D721Med (cell line): Measurements from ENCODE around the gene IGSF9.

Source experiments
- DNase-seq: peaks from one replicate; pipeline ENCODE4 v3.0.0; 2011; ENCODE audit warnings: low spot score; ENCODE audit not compliant: insufficient read length
- FAIRE-seq: peaks from 2 replicates; lab custom pipeline; 2011; peaks lifted over from hg19 to GRCh38; lab: Jason Lieb, UNC
- CTCF ChIP-seq: IDR thresholded peaks from 2 replicates; pipeline ENCODE4 v1.5.1; 2012; ENCODE audit warnings: mild to moderate bottlenecking, control low read depth; ENCODE audit not compliant: insufficient read depth; ENCODE audit errors: missing control alignments

IGSF9 gene

GRCh38 chr1:159945483-159946241 lies at the start of gene IGSF9:
Gene IGSF9, minus strand, starts transcription at chr1:159945613. Its CDS starts 2,159 bp downstream, at chr1:159943454.
- peak; percentile 85 for TF ChIP-seq CTCF
- peak; percentile 91 for DNase-seq
- FAIRE-seq = no peak

GRCh38 chr1:159994896-159995295 lies 49.5 kb upstream of the IGSF9 start:
- no peak for FAIRE-seq

GRCh38 chr1:159993911-159994310 lies 48.5 kb upstream of the IGSF9 start:
- no peak for TF ChIP-seq CTCF
- FAIRE-seq = no peak
- no peak for DNase-seq

More at GRCh38 chr1:159994896-159995295, 49.5 kb upstream of the IGSF9 start:
- no peak for DNase-seq
- TF ChIP-seq CTCF = no peak

GRCh38 chr1:159992161-159992560 lies 46.7 kb upstream of the IGSF9 start:
- DNase-seq (no peak), FAIRE-seq (no peak)
- TF ChIP-seq CTCF = no peak

- FAIRE-seq (no peak), DNase-seq (no peak)
- no peak for TF ChIP-seq CTCF
Measured at GRCh38 chr1:159991513-159991912, 46.1 kb upstream of the IGSF9 start.

GRCh38 chr1:159990005-159990404 lies 44.6 kb upstream of the IGSF9 start:
- no peak for DNase-seq
- no peak for FAIRE-seq
- no peak for TF ChIP-seq CTCF

- DNase-seq = no peak
- TF ChIP-seq CTCF = no peak
- FAIRE-seq = no peak
Measured at GRCh38 chr1:159989581-159989980, 44.2 kb upstream of the IGSF9 start.
